Mesenchymal stem cell (in vitro differentiated cells and primary cell): ENCODE data around the gene HMGCL. TPM values are rescaled to one million over a fixed set of nuclear protein-coding genes. Genes with fewer than 3 reads are reported as not detected.

Source experiments
- DNase-seq: peaks from one replicate; pipeline ENCODE4 v3.0.0-alpha.2; 2013
- H2AFZ ChIP-seq: one replicate; pipeline ENCODE4 v1.6.1; 2013; ENCODE audit warnings: low read depth, mild to moderate bottlenecking, control low read depth, inconsistent platforms, low read length, moderate library complexity
- H2AK5ac ChIP-seq: 2 replicates; pipeline ENCODE4 v1.6.1; 2013; ENCODE audit warnings: low read length, moderate library complexity, mild to moderate bottlenecking, inconsistent platforms; ENCODE audit not compliant: severe bottlenecking
- H2BK120ac ChIP-seq: one replicate; pipeline ENCODE4 v1.6.1; 2013; ENCODE audit warnings: low read depth, mild to moderate bottlenecking, inconsistent platforms, low read length, moderate library complexity
- H2BK12ac ChIP-seq, 2 experiments: one replicate each; pipeline ENCODE4 v1.6.1; 2013; ENCODE audit warnings: inconsistent platforms in 2 of 2, low read length in 2 of 2, mild to moderate bottlenecking in 2 of 2, moderate library complexity in 2 of 2, control low read depth in 1 of 2
- H2BK15ac ChIP-seq: one replicate; pipeline ENCODE4 v1.6.1; 2013; ENCODE audit warnings: mild to moderate bottlenecking, low read depth, inconsistent platforms; ENCODE audit not compliant: poor library complexity, severe bottlenecking
- H2BK5ac ChIP-seq: 2 replicates; pipeline ENCODE4 v1.6.1; 2013; ENCODE audit warnings: low read depth, mild to moderate bottlenecking, low read length, control low read depth, inconsistent platforms; ENCODE audit not compliant: poor library complexity, severe bottlenecking
- H3K14ac ChIP-seq, 2 experiments: one replicate each; pipeline ENCODE4 v1.6.1; 2013; ENCODE audit warnings: inconsistent platforms in 2 of 2, low read length in 2 of 2, control low read depth in 1 of 2, mild to moderate bottlenecking in 1 of 2, moderate library complexity in 1 of 2
- H3K18ac ChIP-seq, 2 experiments: one replicate each; pipeline ENCODE4 v1.6.1; 2013; ENCODE audit warnings: inconsistent platforms in 2 of 2, low read length in 2 of 2, control low read depth in 1 of 2, low read depth in 1 of 2, mild to moderate bottlenecking in 1 of 2
- H3K23ac ChIP-seq, 2 experiments: one replicate each; pipeline ENCODE4 v1.6.1; 2013; ENCODE audit warnings: inconsistent platforms in 2 of 2, low read length in 2 of 2, mild to moderate bottlenecking in 2 of 2, moderate library complexity in 2 of 2, control low read depth in 1 of 2
- H3K27ac ChIP-seq: 2 replicates; pipeline ENCODE4 v1.5.1; 2013; ENCODE audit warnings: mild to moderate bottlenecking, moderate library complexity, low read length, control low read depth, inconsistent platforms; ENCODE audit not compliant: poor library complexity, severe bottlenecking
- H3K27me3 ChIP-seq, 2 experiments: 2 replicates each; pipeline versions ENCODE4 v1.6.1 to v1.7.0; 2013; ENCODE audit warnings: low read length in 2 of 2, mild to moderate bottlenecking in 2 of 2, moderate library complexity in 2 of 2, control low read depth in 1 of 2, inconsistent platforms in 1 of 2; ENCODE audit not compliant: control insufficient read depth in 1 of 2, insufficient read depth in 1 of 2
- H3K36me3 ChIP-seq, 2 experiments: 2 replicates each; pipeline versions ENCODE4 v1.6.1 to v1.7.0; 2013; ENCODE audit warnings: low read length in 2 of 2, control low read depth in 1 of 2, inconsistent platforms in 1 of 2, low read depth in 1 of 2, mild to moderate bottlenecking in 1 of 2; ENCODE audit not compliant: insufficient read depth in 2 of 2, control insufficient read depth in 1 of 2
- H3K4ac ChIP-seq, 2 experiments: one replicate each; pipeline ENCODE4 v1.6.1; 2013; ENCODE audit warnings: inconsistent platforms in 2 of 2, low read length in 2 of 2, mild to moderate bottlenecking in 2 of 2, moderate library complexity in 2 of 2, control low read depth in 1 of 2, low read depth in 1 of 2
- H3K4me1 ChIP-seq: 2 replicates; pipeline ENCODE4 v1.6.1; 2013; ENCODE audit warnings: low read depth, low read length, control low read depth; ENCODE audit not compliant: control insufficient read depth, insufficient read depth
- H3K4me2 ChIP-seq: 2 replicates; pipeline ENCODE4 v1.6.1; 2013; ENCODE audit warnings: low read length, mild to moderate bottlenecking, inconsistent platforms; ENCODE audit not compliant: poor library complexity, severe bottlenecking
- H3K4me3 ChIP-seq, 2 experiments: 2 replicates each; pipeline versions ENCODE4 v1.5.1 to v1.7.0; 2013; ENCODE audit warnings: low read length in 2 of 2, mild to moderate bottlenecking in 2 of 2, control low read depth in 1 of 2, low read depth in 1 of 2; ENCODE audit not compliant: insufficient read depth in 1 of 2
- H3K79me1 ChIP-seq: replicated peaks from 2 replicates; pipeline ENCODE4 v1.6.1; 2013; ENCODE audit warnings: mild to moderate bottlenecking, control low read depth, low read length, inconsistent platforms; ENCODE audit not compliant: poor library complexity, severe bottlenecking
- H3K9ac ChIP-seq: 2 replicates; pipeline ENCODE4 v1.7.0; 2013; ENCODE audit warnings: mild to moderate bottlenecking, low read length, moderate library complexity
- H3K9me3 ChIP-seq: 2 replicates; pipeline ENCODE4 v1.7.0; 2013; ENCODE audit warnings: mild to moderate bottlenecking, low read length; ENCODE audit not compliant: control insufficient read depth
- H4K8ac ChIP-seq: one replicate; pipeline ENCODE4 v1.6.1; 2013; ENCODE audit warnings: inconsistent platforms, mild to moderate bottlenecking, low read length, moderate library complexity
- H4K91ac ChIP-seq: one replicate; pipeline ENCODE4 v1.6.1; 2013; ENCODE audit warnings: mild to moderate bottlenecking, low read length, inconsistent platforms
- WGBS: methylation state at CpG from one replicate; pipeline ENCODE4 v1.1.7; 2013; ENCODE audit warnings: mixed read lengths; 5-methylcytosine and 5-hydroxymethylcytosine counted together
- polyA plus RNA-seq, 2 experiments: library from polyadenylated mRNA; stranded (reverse); fragments of 200-250 nt; gene quantifications; one replicate each; pipeline ENCODE4 v1.2.3, GENCODE V29; 2013

HMGCL gene
- polyA plus RNA-seq (2013, experiment 1 of 2), result 24.4 TPM
- 23.7 TPM for polyA plus RNA-seq (2013, experiment 2 of 2)

GRCh38 chr1:23825076-23825761, at the start of gene HMGCL:
HMGCL (minus strand) TSS chr1:23825429; CDS start chr1:23825415, 14 bp downstream.
- H3K27me3 ChIP-seq, result no peaks in the 10 kb centered on the region
- H3K14ac ChIP-seq, result peak within 1 kb of the TSS; percentile 93 to 94
- no peak within 1 kb of the TSS for H3K23ac ChIP-seq
- under 1% methylated on average over 39 of the region's 42 CpGs for WGBS
- peak within 1 kb of the TSS; percentile 77 for H2BK15ac ChIP-seq
- peak within 1 kb of the TSS; percentile 86 for H2AK5ac ChIP-seq
- H3K27ac ChIP-seq, result peak within 1 kb of the TSS; percentile 77
- H3K4me1 ChIP-seq, result peaks cover 3% of the 10 kb centered on the region
- H3K4ac ChIP-seq, result peak within 1 kb of the TSS; percentile 95 to 100
- H2BK5ac ChIP-seq, result peak within 1 kb of the TSS; percentile 69
- peak within 1 kb of the TSS; percentile 87 for H2BK120ac ChIP-seq
- H3K9ac ChIP-seq, result peak within 1 kb of the TSS; percentile 100
- H2AFZ ChIP-seq, result peak within 1 kb of the TSS; percentile 64
- H4K91ac ChIP-seq, result peak within 1 kb of the TSS; percentile 98
- peak within 1 kb of the TSS; percentile 99 for H4K8ac ChIP-seq
- H3K79me1 ChIP-seq, result peaks cover 20% of the 10 kb centered on the region
- no peak within 1 kb of the TSS for H2BK12ac ChIP-seq
- DNase-seq, result peak; percentile 92
- peaks cover 0 to 3% of the 10 kb centered on the region in 2 experiments for H3K36me3 ChIP-seq
- H3K18ac ChIP-seq, result peak within 1 kb of the TSS; percentile 98 to 100
- no peaks in the 10 kb centered on the region for H3K9me3 ChIP-seq
- H3K4me2 ChIP-seq, result peak within 1 kb of the TSS; percentile 59
- H3K4me3 ChIP-seq, result peak within 1 kb of the TSS; percentile 95 to 100

- H3K4ac ChIP-seq, result no peak overlapping the region
- no peak overlapping the region for H4K91ac ChIP-seq
- no peak overlapping the region for H4K8ac ChIP-seq
- no peak overlapping the region for H3K4me2 ChIP-seq
- DNase-seq, result no peak
- H2BK12ac ChIP-seq, result no peak overlapping the region
- no peak overlapping the region for H3K9ac ChIP-seq
- no peak overlapping the region for H2AK5ac ChIP-seq
- peaks cover 9% of the 10 kb centered on the region for H3K4me1 ChIP-seq
- H3K27me3 ChIP-seq, result peaks cover 0 to 18% of the 10 kb centered on the region in 2 experiments
- H3K9me3 ChIP-seq, result peaks cover 13% of the 10 kb centered on the region
- H3K36me3 ChIP-seq, result no peaks in the 10 kb centered on the region
- no peak overlapping the region for H3K14ac ChIP-seq
- H3K27ac ChIP-seq, result no peak overlapping the region
- H2BK5ac ChIP-seq, result no peak overlapping the region
- no peak overlapping the region for H3K4me3 ChIP-seq
- no peak overlapping the region for H2BK120ac ChIP-seq
- 95% methylated on average over 3 of the region's 3 CpGs for WGBS
- no peak overlapping the region for H3K23ac ChIP-seq
- H2AFZ ChIP-seq, result no peak overlapping the region
- peaks cover 6% of the 10 kb centered on the region for H3K79me1 ChIP-seq
- no peak overlapping the region for H3K18ac ChIP-seq
- no peak overlapping the region for H2BK15ac ChIP-seq
These were observed 47.2 kb upstream of the HMGCL start for GRCh38 chr1:23872421-23872820.

- Histone ChIP-seq H2BK15ac (no peak overlapping the region), H2BK120ac (no peak overlapping the region), H3K79me1 (peaks cover 9% of the 10 kb centered on the region), H3K9ac (peak overlapping the region; percentile 83), H3K4me1 (peaks cover 17% of the 10 kb centered on the region), H3K27me3 (peaks cover 0 to 23% of the 10 kb centered on the region in 2 experiments), H3K36me3 (peaks cover 0 to 5% of the 10 kb centered on the region in 2 experiments), H3K27ac (no peak overlapping the region), H3K23ac (no peak overlapping the region), H3K4me2 (no peak overlapping the region), H3K4me3 (peak overlapping the region in 1 of 2 experiments; percentile 86), H3K4ac (no peak overlapping the region), H4K8ac (no peak overlapping the region), H2BK5ac (no peak overlapping the region), H4K91ac (no peak overlapping the region), H3K18ac (no peak overlapping the region), H3K14ac (no peak overlapping the region), H2AK5ac (no peak overlapping the region), H2BK12ac (no peak overlapping the region), H3K9me3 (no peaks in the 10 kb centered on the region), H2AFZ (no peak overlapping the region)
- 85% methylated on average over 10 of the region's 10 CpGs for WGBS
- no peak for DNase-seq
These were observed 43.8 kb upstream of the HMGCL start for GRCh38 chr1:23869051-23869450.

GRCh38 chr1:23868557-23869016, 43.4 kb upstream of the HMGCL start:
- H3K79me1 ChIP-seq, result peaks cover 9% of the 10 kb centered on the region
- H2BK5ac ChIP-seq, result no peak overlapping the region
- WGBS, result 58% methylated on average over 20 of the region's 20 CpGs

More at GRCh38 chr1:23868557-23869016, 43.4 kb upstream of the HMGCL start:
- no peak overlapping the region for H4K91ac ChIP-seq
- H3K4me1 ChIP-seq, result peaks cover 17% of the 10 kb centered on the region
- H2AFZ ChIP-seq, result no peak overlapping the region
- H3K27ac ChIP-seq, result no peak overlapping the region
- H2BK12ac ChIP-seq, result no peak overlapping the region
- no peak overlapping the region for H3K23ac ChIP-seq
- peaks cover 0 to 20% of the 10 kb centered on the region in 2 experiments for H3K27me3 ChIP-seq
- H2AK5ac ChIP-seq, result no peak overlapping the region
- no peak overlapping the region for H3K18ac ChIP-seq
- H3K4me3 ChIP-seq, result peak overlapping the region in 1 of 2 experiments; percentile 86
- H3K4me2 ChIP-seq, result no peak overlapping the region
- DNase-seq, result no peak
- H3K14ac ChIP-seq, result no peak overlapping the region
- peak overlapping the region; percentile 36 for H4K8ac ChIP-seq
- H2BK120ac ChIP-seq, result no peak overlapping the region
- peak overlapping the region; percentile 83 for H3K9ac ChIP-seq
- no peak overlapping the region for H2BK15ac ChIP-seq
- H3K9me3 ChIP-seq, result no peaks in the 10 kb centered on the region
- H3K36me3 ChIP-seq, result peaks cover 0 to 5% of the 10 kb centered on the region in 2 experiments
- H3K4ac ChIP-seq, result no peak overlapping the region
